GM19324 (cell line): ENCODE measurements around the gene LRRK1.

Experiments
- ATAC-seq: cut with Tn5 transposase; IDR thresholded peaks from one replicate; pipeline ENCODE4 v1.9.1; 2021; ENCODE audit warnings: mild to moderate bottlenecking, moderate library complexity; ENCODE audit not compliant: unreplicated experiment, low FRiP score

The LRRK1 gene

DNA sequence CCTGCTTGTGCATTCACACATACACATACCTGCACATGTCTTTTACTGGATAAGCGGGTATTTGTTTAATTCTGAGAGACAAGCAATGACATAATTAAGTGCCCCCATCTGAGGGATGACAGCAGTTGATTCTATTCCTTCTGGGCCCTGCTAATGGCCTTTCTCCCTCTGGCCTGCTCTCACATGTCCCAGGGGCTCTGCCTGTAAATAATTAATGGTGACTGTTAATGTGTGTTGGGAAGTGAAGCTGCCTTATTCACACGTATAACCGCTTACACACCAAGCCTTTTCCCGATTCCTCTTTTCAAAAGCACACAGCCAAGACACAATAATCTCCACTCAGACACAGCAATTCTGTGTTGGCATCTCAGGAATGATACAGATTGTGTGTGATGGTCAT lies 47.8 kb downstream of the LRRK1 start:
- ATAC-seq = peak; percentile 81

DNA sequence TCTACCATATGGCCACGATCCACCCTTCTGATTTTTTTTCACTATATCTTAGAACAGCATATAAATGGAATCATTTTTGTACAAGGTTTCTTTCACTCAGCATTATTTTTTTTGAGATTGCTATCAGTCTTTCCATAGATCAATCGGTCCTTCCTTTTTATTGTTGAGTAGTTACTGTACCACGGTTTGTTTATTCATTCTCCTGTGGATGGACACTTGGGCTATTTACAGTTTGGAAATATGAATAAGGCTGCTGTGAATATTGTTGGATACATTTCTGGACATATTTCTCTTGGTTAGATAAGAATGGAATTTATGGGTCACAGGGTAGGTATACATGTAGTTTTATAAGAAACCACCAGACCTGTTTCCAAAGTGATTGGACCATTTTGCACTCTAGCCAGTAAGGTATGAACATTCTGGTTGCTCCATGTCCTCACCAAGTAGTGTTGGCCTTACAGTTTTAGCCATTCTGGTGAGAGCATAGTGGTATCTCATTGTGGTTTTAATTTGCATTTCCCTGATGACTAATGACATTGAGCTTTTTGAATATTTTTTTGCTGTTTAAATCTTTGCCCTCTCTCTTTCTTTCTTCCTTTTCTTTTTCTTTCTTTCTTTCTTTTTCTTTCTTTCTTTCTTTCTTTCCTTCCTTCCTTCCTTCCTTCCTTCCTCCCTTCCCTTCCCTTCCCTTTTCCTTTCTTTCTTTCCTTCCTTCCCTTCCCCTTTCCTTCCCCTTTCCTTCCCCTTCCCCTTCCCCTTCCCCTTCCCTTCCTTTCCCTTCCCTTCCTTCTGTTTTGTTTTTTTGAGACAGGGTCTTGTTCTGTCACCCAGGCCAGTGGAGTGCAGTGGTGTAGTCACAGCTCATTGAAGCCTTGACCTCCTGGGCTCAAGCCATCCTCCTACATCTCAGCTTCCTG lies 49.2 kb downstream of the LRRK1 start:
- peak; percentile 52 for ATAC-seq

DNA sequence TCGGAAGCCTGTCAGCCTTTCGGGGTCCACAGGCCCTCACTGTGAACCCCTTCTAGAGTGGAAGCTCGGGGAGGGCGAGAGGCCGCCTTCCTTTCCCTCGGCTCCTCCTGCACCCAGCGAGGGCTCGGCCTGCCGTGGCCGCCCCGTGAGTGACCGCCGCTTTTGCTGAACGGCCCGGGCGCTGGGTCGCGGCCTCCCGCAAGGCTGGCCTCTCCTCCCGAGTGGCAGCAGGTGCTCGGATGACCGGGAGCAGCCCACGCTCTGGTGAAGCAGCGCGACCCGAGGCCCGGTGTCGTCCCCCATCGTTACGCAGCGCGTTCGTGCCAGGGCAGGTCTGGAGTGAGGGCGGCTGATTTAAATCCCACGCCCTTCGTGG lies 53.8 kb downstream of the LRRK1 start:
- no peak for ATAC-seq

DNA sequence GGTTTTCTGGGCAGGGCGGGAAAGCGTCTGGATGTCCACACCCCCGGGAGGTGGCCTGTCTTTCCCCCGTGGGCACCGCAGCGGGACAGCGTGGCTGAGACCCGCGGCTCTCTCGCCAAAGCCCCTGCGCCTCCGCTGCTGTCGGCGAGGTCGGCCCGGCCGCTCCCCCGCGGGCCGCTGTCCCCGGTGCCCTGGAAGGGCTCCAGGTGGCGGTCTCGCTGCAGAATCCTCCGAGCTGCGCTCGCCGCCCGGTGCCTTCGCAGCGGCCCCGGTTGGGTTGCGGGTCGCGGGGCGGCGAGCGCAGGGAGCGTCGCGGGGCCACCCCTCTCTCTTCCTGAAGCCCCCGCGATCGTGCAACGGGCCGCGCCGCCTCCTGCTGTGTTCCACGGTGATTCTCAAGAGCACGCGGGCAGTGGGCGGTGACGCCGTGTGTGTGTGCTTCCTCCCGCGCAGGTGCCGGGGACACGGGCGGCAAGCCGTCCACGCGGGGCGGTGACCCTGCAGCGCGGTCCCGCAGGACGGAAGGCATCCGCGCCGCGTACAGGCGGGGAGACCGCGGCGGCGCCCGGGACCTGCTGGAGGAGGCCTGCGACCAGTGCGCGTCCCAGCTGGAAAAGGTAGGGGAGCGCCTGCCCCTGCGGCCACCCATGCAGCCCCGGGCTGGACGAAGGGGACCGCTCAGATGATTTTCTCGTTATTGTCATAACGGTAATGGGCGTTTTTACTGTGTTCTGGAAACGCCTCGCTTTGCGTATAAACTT lies 54.4 kb downstream of the LRRK1 start:
- no peak for ATAC-seq

DNA sequence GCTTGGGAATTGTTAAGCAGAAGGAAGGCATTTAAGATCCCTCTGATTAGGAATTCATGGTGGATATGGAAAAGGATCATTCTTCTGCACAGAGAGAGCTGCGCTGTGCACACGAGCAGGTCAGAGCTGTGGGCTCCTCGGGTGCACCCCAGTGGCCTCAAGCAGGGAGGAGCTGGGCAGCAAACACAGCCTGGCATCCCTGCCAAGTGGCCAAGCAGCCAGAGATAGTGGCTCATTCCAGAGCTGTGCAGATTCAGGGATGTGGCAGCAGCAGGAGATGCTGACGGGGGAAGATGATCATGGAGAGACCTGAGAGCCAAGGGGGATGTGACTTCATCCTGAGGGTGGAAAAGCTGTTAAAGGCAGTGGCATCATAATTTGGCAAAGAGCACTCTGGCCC lies 55.9 kb downstream of the LRRK1 start:
- ATAC-seq = no peak

DNA sequence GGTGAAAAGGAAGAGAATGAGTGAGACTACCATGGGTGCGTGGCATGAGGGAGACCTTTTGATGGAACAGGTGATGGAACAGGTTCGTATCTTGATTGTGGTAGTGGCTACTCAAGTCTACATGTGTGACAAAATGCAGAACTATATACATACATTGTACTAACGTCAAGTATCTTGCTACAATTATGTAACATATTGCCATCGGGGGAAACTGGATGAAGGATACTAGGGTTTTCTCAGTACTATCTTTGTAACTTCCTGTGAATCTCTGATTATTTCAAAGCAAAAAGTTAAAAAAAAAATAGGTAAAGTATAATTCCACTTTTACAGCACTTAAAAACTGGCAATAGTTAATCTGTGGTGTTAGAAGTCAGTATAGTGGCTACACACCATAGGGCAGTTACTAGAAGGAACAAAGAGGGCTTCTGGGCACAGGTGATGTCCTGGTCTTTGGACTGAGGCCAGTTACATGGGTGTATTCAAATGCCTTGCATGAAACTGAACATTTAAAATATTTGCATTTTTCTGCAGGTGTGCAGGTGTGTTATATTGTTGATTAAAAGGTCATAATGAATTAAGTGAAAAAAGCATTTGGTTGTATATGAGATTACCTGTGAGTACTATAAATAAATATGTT lies 61.4 kb downstream of the LRRK1 start:
- no peak for ATAC-seq

DNA sequence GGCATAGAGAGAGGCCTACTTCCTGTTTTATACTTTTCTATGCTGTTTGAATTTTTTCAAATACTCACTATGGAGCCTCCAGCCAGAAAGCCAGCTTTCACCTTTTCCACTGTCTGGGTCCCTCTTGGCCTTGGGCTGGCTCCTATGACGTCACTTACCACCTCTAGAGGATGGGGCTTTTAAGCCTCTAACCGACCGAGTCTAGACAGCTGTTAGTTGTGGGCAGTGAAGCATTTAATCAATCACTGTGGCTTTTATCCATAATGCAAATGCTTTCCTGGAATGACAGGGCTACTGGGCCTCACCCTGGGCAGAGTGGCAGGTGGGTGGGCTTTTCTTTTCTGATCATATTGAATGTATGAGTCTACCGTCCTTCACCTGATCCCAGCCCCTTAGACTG lies 61.9 kb downstream of the LRRK1 start:
- ATAC-seq = no peak

DNA sequence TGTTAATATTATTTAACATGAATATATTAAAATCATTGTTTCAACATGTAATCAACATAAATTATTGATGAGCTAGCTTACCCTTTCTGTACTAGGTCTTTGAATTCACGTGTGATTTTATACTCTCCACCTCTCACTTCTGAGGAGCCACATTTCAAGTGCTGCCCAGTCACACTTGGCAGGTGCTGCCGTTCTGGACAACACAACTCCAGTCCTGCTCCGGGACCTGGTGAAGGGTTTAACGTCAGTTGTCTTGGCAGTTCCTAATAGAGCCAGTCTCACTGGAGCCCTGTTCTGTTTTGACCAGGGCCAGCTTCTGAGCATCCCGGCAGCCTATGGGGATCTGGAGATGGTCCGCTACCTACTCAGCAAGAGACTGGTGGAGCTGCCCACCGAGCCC lies 64.1 kb downstream of the LRRK1 start:
- ATAC-seq = no peak

DNA sequence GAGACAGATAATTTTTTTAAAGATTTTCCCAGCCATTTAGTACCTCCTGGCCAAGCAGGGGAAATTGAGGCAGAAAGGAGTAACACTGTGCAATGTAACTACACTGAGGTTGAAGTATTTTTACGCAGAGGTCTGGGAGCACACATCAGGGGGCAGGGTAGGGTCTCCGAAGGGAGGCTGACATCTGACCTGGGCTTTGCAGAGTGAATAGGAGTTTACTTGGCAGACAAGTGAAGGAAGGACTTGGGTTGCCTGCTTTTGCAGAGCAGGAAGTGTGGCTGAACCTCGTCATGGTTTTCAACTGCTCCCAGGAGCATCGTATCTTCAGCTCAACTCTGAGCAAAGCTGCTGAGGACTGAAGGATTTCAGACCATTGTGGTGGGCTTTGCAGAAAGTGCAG lies 66.2 kb downstream of the LRRK1 start:
- no peak for ATAC-seq

DNA sequence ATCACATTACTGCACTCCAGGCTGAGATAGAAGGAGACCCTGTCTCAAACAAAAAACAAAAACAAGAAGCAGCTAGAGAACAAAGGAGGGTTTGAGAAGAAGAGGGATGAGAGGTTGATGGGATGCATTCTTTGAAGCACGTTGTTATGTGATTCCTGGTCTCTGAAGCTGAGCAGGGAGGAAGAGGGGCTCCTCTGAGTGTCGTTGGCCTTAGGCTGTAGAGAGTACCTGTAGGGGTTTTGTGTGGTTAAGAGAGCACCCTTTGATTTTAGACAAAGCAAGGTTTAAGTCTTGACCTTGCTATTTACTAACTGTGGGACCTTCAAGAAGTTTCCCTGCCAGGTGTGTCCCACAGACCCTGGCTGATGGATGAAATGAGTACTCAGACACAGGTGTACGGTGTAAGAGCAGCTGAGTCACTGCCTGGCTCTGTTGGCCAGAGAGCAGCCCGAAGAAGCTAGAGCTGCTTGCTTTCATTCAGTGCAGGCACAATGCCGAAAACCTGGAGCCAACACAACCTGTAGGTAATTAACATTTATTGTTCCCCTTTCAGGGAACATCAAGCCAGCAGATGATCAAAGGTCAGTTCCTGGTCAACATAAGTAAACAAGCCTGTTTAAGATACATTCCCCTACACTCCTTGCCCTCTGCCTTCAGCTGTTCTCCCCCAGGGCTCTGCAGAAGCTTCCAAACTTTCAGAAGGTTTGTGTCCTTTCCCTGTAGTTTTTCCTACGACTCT lies 67.2 kb downstream of the LRRK1 start:
- no peak for ATAC-seq

DNA sequence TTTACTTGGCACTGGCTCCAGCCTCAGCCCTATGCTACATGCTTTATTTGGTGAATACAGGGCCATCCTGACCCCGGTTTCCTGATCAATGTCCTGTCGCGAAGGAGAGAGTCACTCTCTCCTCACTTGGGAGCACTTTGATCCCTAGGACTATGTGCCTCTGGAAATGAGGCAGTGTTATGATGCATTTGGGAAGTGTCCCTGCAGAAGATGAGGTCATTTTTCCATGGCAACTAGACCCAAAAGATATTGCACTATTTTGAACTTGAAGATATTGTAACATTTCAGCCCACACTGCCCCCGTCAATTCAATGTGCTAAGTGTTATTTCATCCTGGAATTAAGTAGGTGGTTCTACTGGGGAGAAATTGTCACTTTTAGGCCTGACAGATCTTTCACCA lies 68.0 kb downstream of the LRRK1 start:
- no peak for ATAC-seq

DNA sequence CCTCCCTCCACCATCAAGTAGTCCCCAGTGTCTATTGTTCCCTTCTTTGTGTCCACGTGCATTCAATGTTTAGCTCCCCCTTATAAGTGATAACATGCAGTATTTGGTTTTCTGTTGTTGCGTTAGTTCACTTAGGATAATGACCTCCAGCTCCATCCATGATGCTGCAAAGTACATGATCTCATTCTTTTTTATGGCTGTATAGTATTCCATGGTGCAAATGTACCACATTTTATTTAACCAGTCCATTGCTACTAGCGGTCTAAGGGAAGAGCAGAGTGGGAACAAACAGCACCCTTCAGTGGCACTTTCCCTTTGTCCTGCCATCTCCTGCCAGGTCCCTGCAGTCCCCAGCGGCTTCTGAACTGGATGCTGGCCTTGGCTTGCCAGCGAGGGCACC lies 69.1 kb downstream of the LRRK1 start:
- no peak for ATAC-seq

DNA sequence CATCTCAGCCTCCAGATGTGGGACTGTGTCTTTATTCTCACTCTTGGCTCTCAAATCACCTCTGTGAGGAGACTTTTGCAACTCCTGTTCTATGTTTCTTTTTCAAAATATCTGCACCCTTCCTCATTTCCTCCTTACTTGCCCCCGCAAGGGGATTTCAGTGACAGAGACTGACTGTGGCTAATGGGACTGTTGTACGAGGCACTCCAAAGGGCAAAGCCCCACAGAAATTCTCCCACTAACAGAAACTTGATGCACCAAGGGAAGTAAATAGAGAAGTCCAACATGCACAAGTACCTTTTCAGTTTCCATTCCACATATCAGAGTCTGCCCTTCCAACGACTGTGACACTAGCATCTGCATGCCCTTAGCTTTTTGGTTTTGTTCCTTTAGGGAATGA lies 69.7 kb downstream of the LRRK1 start:
- ATAC-seq = no peak

DNA sequence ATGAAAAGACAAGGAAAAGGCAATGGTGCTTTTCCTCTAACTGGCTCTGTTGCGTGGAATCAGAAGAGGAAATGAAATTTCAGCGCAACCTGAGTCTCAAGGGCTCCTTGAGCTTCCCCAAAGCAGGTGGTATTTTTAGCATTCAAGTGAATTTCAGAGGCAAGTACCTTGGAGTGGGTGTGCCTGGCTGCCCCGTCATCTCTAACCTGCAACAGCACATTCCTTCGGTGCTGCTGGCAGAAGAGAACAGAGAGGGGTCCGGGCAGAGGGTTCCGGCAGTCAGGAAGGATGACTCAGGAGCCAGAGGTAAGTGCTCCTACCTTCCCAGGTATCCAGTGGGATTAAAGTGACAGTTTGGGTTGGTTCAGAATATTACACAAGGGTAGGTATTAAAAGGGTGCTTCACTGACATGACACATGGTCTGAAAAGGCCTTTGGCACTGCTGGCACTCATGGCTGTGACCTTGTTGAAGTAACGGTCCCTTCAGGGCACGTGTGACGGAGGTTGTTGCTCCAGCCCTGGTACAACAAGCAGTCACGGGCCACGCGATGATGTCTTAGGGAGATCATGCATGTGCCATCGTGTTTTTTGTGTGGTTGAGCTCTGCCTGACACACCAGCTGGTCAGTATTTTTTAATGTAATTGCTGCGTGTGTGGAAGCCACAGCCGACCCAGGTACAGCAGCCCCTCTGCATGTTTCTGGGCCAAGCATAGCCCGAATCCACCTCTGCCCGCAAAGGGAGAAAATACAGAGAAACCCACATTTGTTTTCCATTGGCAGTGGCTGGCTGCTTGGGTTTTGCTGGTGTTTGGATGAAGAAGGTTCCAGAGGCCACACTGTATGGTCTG lies 75.7 kb downstream of the LRRK1 start:
- no peak for ATAC-seq

DNA sequence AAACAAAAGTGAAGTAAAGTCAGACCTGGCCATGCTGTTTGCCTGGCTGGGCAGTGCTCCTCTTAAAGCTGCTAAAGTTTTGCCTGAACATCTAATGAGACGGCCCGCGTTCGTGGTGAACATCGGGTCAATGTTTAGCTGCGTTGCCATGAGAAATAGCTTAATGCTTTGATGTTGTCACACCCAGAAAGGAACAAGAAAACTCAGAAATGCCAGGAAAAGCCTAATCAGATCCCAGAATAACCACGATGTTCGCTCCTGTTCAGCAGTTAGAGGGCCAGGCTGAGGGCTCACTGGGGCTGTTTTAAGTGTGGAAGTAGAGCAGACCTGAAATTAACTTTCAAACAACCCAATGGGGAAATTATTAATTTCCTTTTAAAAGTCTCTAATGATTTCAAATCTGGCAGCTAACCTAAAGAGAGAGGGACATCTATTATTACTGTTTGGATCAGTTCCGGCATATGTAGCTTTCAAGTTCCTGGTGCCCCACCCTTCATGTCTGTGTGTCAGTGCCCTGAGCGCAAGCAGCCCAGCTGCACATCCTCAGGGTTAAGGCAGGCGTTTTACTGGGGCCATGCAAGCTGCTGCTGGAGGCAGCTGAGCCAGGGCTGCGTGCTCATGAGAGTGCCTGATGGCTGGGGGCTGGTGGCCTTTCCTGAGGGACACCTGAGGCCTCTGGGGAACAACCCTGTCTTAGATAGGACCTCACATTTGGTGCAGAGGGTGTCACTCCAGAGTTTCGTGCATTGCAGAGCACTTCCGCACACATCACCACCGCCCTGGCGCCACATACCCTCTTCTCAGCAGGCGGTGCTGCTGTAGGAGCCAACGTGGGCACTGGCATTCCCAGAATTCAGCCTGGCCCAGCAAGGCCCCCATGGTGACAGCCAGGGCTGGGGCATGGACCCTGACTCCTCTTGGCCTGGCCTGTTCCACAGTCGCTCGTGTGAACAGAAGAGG lies 76.6 kb downstream of the LRRK1 start:
- no peak for ATAC-seq

DNA sequence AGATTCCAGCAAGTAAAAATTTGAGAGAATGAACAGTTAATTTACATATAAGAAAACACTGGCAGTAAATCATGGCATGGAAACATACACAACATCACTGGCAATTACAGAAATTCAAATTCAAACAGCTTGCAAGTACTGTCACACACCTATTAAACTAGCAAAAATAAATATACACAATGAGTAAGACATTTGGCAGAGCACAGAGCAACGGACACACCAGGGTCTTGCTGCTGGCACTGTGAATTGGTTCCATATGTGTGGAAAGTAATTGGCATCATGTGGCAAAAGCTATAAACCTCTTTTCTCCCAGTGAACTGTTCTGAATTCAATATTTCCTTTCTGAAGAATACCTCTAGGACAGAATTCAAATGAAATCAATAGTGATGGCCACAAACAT lies 78.3 kb downstream of the LRRK1 start:
- ATAC-seq = no peak

DNA sequence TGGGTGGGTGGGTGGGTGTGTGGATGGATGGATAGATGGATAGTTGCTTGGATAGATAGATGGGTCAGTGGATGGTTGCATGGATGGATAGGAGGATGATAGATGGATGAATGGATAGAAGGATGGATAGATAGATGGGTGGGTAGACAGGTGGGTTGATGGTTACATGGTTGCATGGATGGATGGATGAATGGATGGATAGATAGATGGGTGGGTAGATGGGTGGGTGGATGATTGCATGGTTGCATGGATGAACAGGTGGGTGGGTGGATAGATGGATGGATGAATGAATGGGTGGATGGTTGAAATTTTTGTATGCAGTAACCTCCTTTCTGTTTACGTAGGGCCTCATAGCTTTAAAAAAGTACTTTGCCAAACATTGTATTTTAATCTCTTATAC lies 79.5 kb downstream of the LRRK1 start:
- no peak for ATAC-seq

DNA sequence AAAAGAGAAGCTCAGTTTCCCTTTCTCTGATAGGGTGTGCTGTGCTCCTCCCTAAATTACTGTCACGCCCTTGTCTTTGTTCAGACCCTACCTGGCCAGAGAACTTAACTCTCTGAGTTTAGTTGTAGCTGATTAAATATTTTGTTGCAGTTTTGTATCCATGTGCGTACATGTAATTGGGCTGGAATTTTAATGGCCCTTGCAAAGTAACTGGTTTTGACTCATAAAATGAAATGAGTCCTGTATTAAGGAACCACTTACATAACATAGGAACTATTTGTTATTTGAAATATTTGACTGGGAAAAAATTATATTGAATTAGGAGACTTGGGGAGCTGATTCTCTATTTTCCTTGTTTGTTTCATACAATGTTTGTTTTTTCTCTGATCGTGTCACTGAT lies 80.2 kb downstream of the LRRK1 start:
- ATAC-seq = no peak

DNA sequence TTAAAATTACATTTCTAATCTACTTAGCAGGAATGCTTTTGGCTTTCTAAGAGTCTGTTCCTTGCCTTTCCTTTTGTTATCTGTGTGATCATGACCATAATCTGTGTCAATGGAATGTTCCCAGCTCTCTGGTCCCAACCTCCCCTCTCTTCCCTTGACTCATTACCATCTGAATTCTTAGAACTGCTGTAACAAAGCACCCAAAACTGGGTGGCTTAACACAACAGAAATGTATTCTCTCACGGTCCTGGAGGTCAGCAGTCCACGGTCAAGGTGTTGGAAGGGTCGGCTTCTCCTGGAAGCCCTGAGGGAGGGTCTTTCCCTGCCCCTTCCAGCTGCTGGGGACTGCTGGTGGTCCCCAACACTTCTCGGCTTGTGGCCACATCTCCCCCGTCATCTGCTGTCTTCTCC lies 81.1 kb downstream of the LRRK1 start:
- ATAC-seq = no peak
